Upper lobe of right lung (tissue), 1 donor: ENCODE measurements around the gene PPP3R1. TPM values are rescaled to one million over a fixed set of nuclear protein-coding genes. Genes with fewer than 3 reads are reported as not detected.
A peak's percentile ranks its signal among the peaks of the same experiment; 100 is the strongest.
"Not testable (repeated sequence)": the region's sequence is repeated elsewhere in the genome, so short reads cannot be mapped to it uniquely, and the experiment has no call there.

Source experiments
- ATAC-seq: fragments of 200-7000 bp; cut with Tn5 transposase; one replicate; pipeline ENCODE4 v1.9.1; 2020; ENCODE audit warnings: mild to moderate bottlenecking, moderate library complexity
- DNase-seq: peaks from one replicate; pipeline ENCODE4 v3.0.0-alpha.2; 2020
- H3K27ac ChIP-seq: fragments of 200-600 bp; one replicate; pipeline ENCODE4 v1.8.0; 2022
- H3K27me3 ChIP-seq: fragments of 200-600 bp; one replicate; pipeline ENCODE4 v1.8.0; 2022; ENCODE audit warnings: mild to moderate bottlenecking
- H3K36me3 ChIP-seq: fragments of 200-600 bp; one replicate; pipeline ENCODE4 v1.8.0; 2022
- H3K4me1 ChIP-seq: fragments of 200-600 bp; one replicate; pipeline ENCODE4 v1.8.0; 2022
- H3K4me3 ChIP-seq: fragments of 200-600 bp; one replicate; pipeline ENCODE4 v1.8.0; 2022; ENCODE audit warnings: mild to moderate bottlenecking
- H3K9me3 ChIP-seq: fragments of 200-600 bp; one replicate; pipeline ENCODE4 v1.8.0; 2022
- intact Hi-C: fragments of 100-400 bp; cut with DNase I; formaldehyde crosslinking; loops from one replicate; pipeline ENCODE4 v1.11.0; 2022
- total RNA-seq: library from RNA; stranded (reverse); fragmentation: NEBNext Ultra II Directional; extraction: Animal tissue kit (Norgen Biotek cat#: 25700); gene quantifications from one replicate; pipeline ENCODE4 v1.2.1, GENCODE V29; 2021
- TF ChIP-seq, protein P1 (sequence below): fragments of 200-600 bp; IDR thresholded peaks from one replicate; pipeline ENCODE4 v1.8.0; 2022; ENCODE audit warnings: antibody characterized with exemption
- donor health status: DM: no; HTN: yes; CAD: no; lungs with severe emphysema.

Gene PPP3R1
- total RNA-seq, 1 donor from 2014 or later = 59.2 TPM

- TF ChIP-seq, protein P1, sequence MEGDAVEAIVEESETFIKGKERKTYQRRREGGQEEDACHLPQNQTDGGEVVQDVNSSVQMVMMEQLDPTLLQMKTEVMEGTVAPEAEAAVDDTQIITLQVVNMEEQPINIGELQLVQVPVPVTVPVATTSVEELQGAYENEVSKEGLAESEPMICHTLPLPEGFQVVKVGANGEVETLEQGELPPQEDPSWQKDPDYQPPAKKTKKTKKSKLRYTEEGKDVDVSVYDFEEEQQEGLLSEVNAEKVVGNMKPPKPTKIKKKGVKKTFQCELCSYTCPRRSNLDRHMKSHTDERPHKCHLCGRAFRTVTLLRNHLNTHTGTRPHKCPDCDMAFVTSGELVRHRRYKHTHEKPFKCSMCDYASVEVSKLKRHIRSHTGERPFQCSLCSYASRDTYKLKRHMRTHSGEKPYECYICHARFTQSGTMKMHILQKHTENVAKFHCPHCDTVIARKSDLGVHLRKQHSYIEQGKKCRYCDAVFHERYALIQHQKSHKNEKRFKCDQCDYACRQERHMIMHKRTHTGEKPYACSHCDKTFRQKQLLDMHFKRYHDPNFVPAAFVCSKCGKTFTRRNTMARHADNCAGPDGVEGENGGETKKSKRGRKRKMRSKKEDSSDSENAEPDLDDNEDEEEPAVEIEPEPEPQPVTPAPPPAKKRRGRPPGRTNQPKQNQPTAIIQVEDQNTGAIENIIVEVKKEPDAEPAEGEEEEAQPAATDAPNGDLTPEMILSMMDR = no peak
- H3K4me3 ChIP-seq = no peak overlapping the region
- no peak overlapping the region for H3K27ac ChIP-seq
- no peaks in the 10 kb centered on the region for H3K4me1 ChIP-seq
- H3K9me3 ChIP-seq = no peaks in the 10 kb centered on the region
- H3K27me3 ChIP-seq = no peaks in the 10 kb centered on the region
- peaks cover 49% of the 10 kb centered on the region for H3K36me3 ChIP-seq
- intact Hi-C loops = no loop called here
- no peak for DNase-seq
- no peak for ATAC-seq
These were observed 73.9 kb downstream of the PPP3R1 start for GRCh38 chr2:68178432-68178831.

GRCh38 chr2:68177541-68177940 lies 74.8 kb downstream of the PPP3R1 start:
- TF ChIP-seq, protein P1 = no peak
- Histone ChIP-seq H3K36me3 (peaks cover 50% of the 10 kb centered on the region), H3K27me3 (no peaks in the 10 kb centered on the region), H3K27ac (no peak overlapping the region), H3K4me1 (no peaks in the 10 kb centered on the region), H3K4me3 (no peak overlapping the region), H3K9me3 (no peaks in the 10 kb centered on the region)
- ATAC-seq (no peak), DNase-seq (no peak)
- intact Hi-C loops = no loop called here

GRCh38 chr2:68176657-68177056 lies 75.7 kb downstream of the PPP3R1 start:
- TF ChIP-seq, protein P1 = no peak
- no peaks in the 10 kb centered on the region for H3K27me3 ChIP-seq
- peaks cover 41% of the 10 kb centered on the region for H3K36me3 ChIP-seq
- H3K4me1 ChIP-seq = no peaks in the 10 kb centered on the region
- ATAC-seq (no peak), DNase-seq (no peak)
- no peak overlapping the region for H3K27ac ChIP-seq
- intact Hi-C loops = no loop called here
- H3K9me3 ChIP-seq = no peaks in the 10 kb centered on the region
- no peak overlapping the region for H3K4me3 ChIP-seq

- H3K36me3 ChIP-seq = peaks cover 33% of the 10 kb centered on the region
- H3K4me1 ChIP-seq, DNase-seq, H3K4me3 ChIP-seq, H3K27me3 ChIP-seq, H3K27ac ChIP-seq, intact Hi-C loops, H3K9me3 ChIP-seq, ATAC-seq: not testable (repeated sequence)
These were observed 77.1 kb downstream of the PPP3R1 start for GRCh38 chr2:68175210-68175609.

DNA sequence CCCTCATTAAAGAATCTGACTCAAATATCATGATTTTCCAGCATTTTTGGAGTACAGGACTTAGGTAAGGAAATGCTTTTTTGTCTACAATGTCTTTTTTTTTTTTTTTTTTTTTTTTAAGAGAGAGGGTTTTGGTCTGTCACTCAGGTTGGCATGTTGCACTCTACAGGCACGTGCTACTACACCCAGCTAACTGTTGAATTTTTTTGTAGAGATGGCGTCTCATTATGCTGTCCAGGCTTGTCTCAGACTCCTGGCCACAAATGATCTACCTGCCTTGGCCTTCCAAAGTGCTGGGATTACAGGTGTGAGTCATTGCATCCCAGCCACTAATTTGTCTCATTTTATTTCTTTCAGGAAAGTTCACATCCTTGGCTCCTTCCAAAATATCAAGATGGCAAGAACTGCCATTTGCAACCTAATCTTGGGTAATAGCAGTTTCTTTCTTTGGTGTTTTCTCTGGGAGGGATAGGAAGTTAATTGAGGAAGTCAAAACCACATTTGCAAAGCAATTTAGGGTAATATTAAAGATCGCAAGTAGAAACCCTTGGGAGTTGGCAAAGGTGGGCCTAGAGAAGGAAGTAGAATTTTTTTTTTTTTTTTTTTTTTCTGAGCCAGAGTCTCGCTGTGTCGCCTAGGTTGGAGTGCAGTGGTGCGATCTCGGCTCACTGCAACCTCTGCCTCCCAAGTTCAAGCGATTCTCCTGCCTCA lies 79.2 kb downstream of the PPP3R1 start:
- TF ChIP-seq, protein P1 = no peak
- H3K36me3 ChIP-seq = peaks cover 32% of the 10 kb centered on the region
- DNase-seq (no peak), ATAC-seq (peak; percentile 73)
- H3K4me3 ChIP-seq = no peak overlapping the region
- H3K27ac ChIP-seq = no peak overlapping the region
- no peaks in the 10 kb centered on the region for H3K27me3 ChIP-seq
- no peaks in the 10 kb centered on the region for H3K9me3 ChIP-seq
- intact Hi-C loops = no loop called here
- H3K4me1 ChIP-seq = no peaks in the 10 kb centered on the region

DNA sequence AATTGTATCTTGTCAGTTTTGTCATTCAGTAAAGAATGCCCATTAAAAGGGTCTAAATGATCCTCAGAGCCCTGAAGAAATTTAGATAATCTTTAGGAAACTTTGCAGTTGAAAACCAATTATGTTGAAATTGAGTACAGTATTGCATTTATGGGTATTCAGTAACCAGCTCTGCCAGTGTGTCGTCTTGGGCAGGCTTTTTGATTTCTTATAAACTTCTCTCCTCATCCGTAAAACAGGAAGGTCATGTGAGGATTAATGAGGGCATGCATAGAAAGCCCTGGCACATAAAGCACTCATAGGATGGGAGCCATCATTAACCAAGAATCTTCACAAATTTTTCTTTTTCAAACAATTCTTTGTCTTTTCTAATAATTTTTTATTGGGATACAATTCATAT lies 79.8 kb downstream of the PPP3R1 start:
- intact Hi-C loops = no loop called here
- H3K27me3 ChIP-seq = no peaks in the 10 kb centered on the region
- H3K9me3 ChIP-seq = no peaks in the 10 kb centered on the region
- no peaks in the 10 kb centered on the region for H3K4me1 ChIP-seq
- DNase-seq = no peak
- no peak overlapping the region for H3K27ac ChIP-seq
- ATAC-seq = no peak
- no peak overlapping the region for H3K4me3 ChIP-seq
- TF ChIP-seq, protein P1 = no peak
- H3K36me3 ChIP-seq = peaks cover 32% of the 10 kb centered on the region
